Measurements from ENCODE around the gene ZNF423. TPM values are rescaled to one million over a fixed set of nuclear protein-coding genes. Genes with fewer than 3 reads are reported as not detected.

Gene ZNF423
- total RNA-seq, 1 experiment from 2014 or later = 0.49 TPM

- DNase-seq (ENCODE audit: low read depth, low spot score) (no peak), ATAC-seq (no peak)
- in situ Hi-C loops (cut with HindIII; ENCODE audit: low pct_unique_long_range_greater_than_20kb, low sequenced_read_pairs) = no loop called here
- no peaks in the 10 kb centered on the region; the same call in 1 of the 2 replicates for H3K27me3 ChIP-seq (ENCODE audit: control insufficient read depth, insufficient read depth, low read length)
- H3K4me1 ChIP-seq (ENCODE audit: control insufficient read depth, insufficient read depth, low read length) = no peaks in the 10 kb centered on the region
- intact Hi-C loops (cut with micrococcal nuclease; ENCODE audit: unreplicated experiment) = no loop called here
- no TSS peak for BruUV-seq (replicated peaks)
- ChIA-PET CTCF (no interaction called here), POLR2A (no interaction called here)
- H3K27ac ChIP-seq (ENCODE audit: low read length) = no peak overlapping the region
- no peak for TF ChIP-seq POLR2AphosphoS5 (IDR thresholded peaks at IDR 0.05; ENCODE audit: low read depth, low read length)
- no peak for TF ChIP-seq TCF7L2 (IDR thresholded peaks at IDR 0.05; ENCODE audit: low read depth, low read length)
- no peak for TF ChIP-seq SIN3A (IDR thresholded peaks at IDR 0.05; ENCODE audit: borderline replicate concordance, insufficient read depth, low read depth, low read length)
- no peak for TF ChIP-seq REST (IDR thresholded peaks at IDR 0.05; ENCODE audit: insufficient read depth in 1 of 2, low read depth in 2 of 2, low read length in 1 of 2)
- TF ChIP-seq CTCF (IDR thresholded peaks at IDR 0.05) = no peak
- no peaks in the 10 kb centered on the region for H3K36me3 ChIP-seq (ENCODE audit: control insufficient read depth, insufficient read depth, low read length)
- H3K4me3 ChIP-seq (ENCODE audit: low read depth in 2 of 2, low read length in 2 of 2) = no peak overlapping the region
- no peaks in the 10 kb centered on the region for H3K9me3 ChIP-seq (ENCODE audit: control insufficient read depth, insufficient read depth, low read depth, low read length)
These were observed 308.5 kb downstream of the ZNF423 start for GRCh38 chr16:49547448-49547847.

- Histone ChIP-seq H3K36me3 (ENCODE audit: control insufficient read depth, insufficient read depth, low read length) (no peaks in the 10 kb centered on the region), H3K27ac (ENCODE audit: low read length) (no peak overlapping the region), H3K4me1 (ENCODE audit: control insufficient read depth, insufficient read depth, low read length) (no peaks in the 10 kb centered on the region), H3K4me3 (ENCODE audit: low read depth in 2 of 2, low read length in 2 of 2) (no peak overlapping the region), H3K9me3 (ENCODE audit: control insufficient read depth, insufficient read depth, low read depth, low read length) (no peaks in the 10 kb centered on the region), H3K27me3 (ENCODE audit: control insufficient read depth, insufficient read depth, low read length) (no peaks in the 10 kb centered on the region; the same call in 1 of the 2 replicates)
- no TSS peak for BruUV-seq (replicated peaks)
- ChIA-PET CTCF (no interaction called here), POLR2A (no interaction called here)
- ATAC-seq (no peak), DNase-seq (ENCODE audit: low read depth, low spot score) (no peak)
- TF ChIP-seq POLR2AphosphoS5 (IDR thresholded peaks at IDR 0.05; ENCODE audit: low read depth, low read length) (no peak), CTCF (IDR thresholded peaks at IDR 0.05) (no peak), REST (IDR thresholded peaks at IDR 0.05; ENCODE audit: insufficient read depth in 1 of 2, low read depth in 2 of 2, low read length in 1 of 2) (no peak), SIN3A (IDR thresholded peaks at IDR 0.05; ENCODE audit: borderline replicate concordance, insufficient read depth, low read depth, low read length) (no peak), TCF7L2 (IDR thresholded peaks at IDR 0.05; ENCODE audit: low read depth, low read length) (no peak)
- in situ Hi-C loops (cut with HindIII; ENCODE audit: low pct_unique_long_range_greater_than_20kb, low sequenced_read_pairs) = no loop called here
- intact Hi-C loops (cut with micrococcal nuclease; ENCODE audit: unreplicated experiment) = no loop called here
These were observed 309.2 kb downstream of the ZNF423 start for GRCh38 chr16:49546735-49547134.
